B cell (primary cell): Measurements from ENCODE around the gene ERAP2. TPM values are rescaled to one million over a fixed set of nuclear protein-coding genes. Genes with fewer than 3 reads are reported as not detected.

Experiments
- ATAC-seq: fragments of 200-7000 bp; cut with Tn5 transposase; one replicate; pipeline ENCODE4 v1.10.0; 2021; ENCODE audit warnings: low read depth, mild to moderate bottlenecking, moderate number of reproducible peaks, moderate library complexity
- CTCF ChIA-PET: fragments of 350-600 bp; sonication (Branson Sonifier 250); formaldehyde crosslinking; loops from one replicate; lab custom pipeline; 2021; ENCODE audit warnings: antibody characterized with exemption, inconsistent platforms; lab: Charles Lee
- POLR2A ChIA-PET: fragments of 350-600 bp; sonication (Branson Sonifier 250); formaldehyde crosslinking; loops from one replicate; lab custom pipeline; 2021; ENCODE audit warnings: antibody characterized with exemption; lab: Charles Lee
- DNase-seq: peaks from one replicate; pipeline ENCODE4 v3.0.0; 2013
- H2AFZ ChIP-seq: 2 replicates; pipeline ENCODE4 v1.6.1; 2012; ENCODE audit warnings: mild to moderate bottlenecking, low read depth, low read length; ENCODE audit not compliant: insufficient read depth, poor library complexity, severe bottlenecking
- H3K27ac ChIP-seq, 2 donors: 1 replicate in 1 of 2; 2 replicates in 1 of 2; pipeline ENCODE4 v1.5.1; 2012 to 2013; ENCODE audit warnings: low read length in 2 of 2, mild to moderate bottlenecking in 2 of 2, moderate library complexity in 1 of 2
- H3K27me3 ChIP-seq, 4 experiments: fragments of 200-600 bp in 1 of 4; sonication (generic) in 1 of 4; replicated peaks in 1 of 4; 1 replicate in 2 of 4; 2 replicates in 2 of 4; pipeline versions ENCODE4 v1.6.1 to v1.7.0; 2013 to 2016; ENCODE audit warnings: low read length in 3 of 4, mild to moderate bottlenecking in 2 of 4, mixed read lengths in 1 of 4, moderate library complexity in 1 of 4; ENCODE audit not compliant: insufficient read depth in 4 of 4, control insufficient read depth in 3 of 4; ENCODE audit errors: control extremely low read depth in 1 of 4
- H3K36me3 ChIP-seq, 2 experiments: replicated peaks in 1 of 2; 1 replicate in 1 of 2; 2 replicates in 1 of 2; pipeline versions ENCODE4 v1.6.1 to v1.7.1; 2013; ENCODE audit warnings: low read length in 1 of 2; ENCODE audit not compliant: insufficient read depth in 2 of 2, control insufficient read depth in 1 of 2; ENCODE audit errors: control extremely low read depth in 1 of 2, extremely low read depth in 1 of 2
- H3K4me1 ChIP-seq, 2 donors: fragments of 200-600 bp in 1 of 2; sonication (generic) in 1 of 2; 1 replicate in 1 of 2; 2 replicates in 1 of 2; pipeline versions ENCODE4 v1.5.1 to v1.6.1; 2013 to 2017; ENCODE audit warnings: low read length in 2 of 2; ENCODE audit not compliant: control insufficient read depth in 2 of 2, insufficient read depth in 2 of 2
- H3K4me2 ChIP-seq: replicated peaks from 2 replicates; pipeline ENCODE3; 2012; ENCODE audit warnings: mild to moderate bottlenecking, low read depth, low read length; ENCODE audit not compliant: poor library complexity, severe bottlenecking
- H3K4me3 ChIP-seq, 5 experiments: fragments of 200-600 bp in 1 of 5; sonication (generic) in 1 of 5; 1 replicate in 3 of 5; 2 replicates in 2 of 5; pipeline versions ENCODE4 v1.5.1 to v1.7.0; 2011 to 2016; ENCODE audit warnings: low read length in 4 of 5, mild to moderate bottlenecking in 4 of 5, low read depth in 2 of 5, control low read depth in 1 of 5, moderate library complexity in 1 of 5; ENCODE audit not compliant: insufficient read depth in 1 of 5; ENCODE audit errors: control extremely low read depth in 1 of 5, extremely low read depth in 1 of 5
- H3K79me2 ChIP-seq: fragments of 200-600 bp; sonication (generic); one replicate; pipeline ENCODE4 v1.6.0; 2016; ENCODE audit warnings: low read length; ENCODE audit not compliant: control insufficient read depth, insufficient read depth
- H3K9ac ChIP-seq: fragments of 200-600 bp; sonication (generic); 2 replicates; pipeline ENCODE4 v1.6.1; 2017; ENCODE audit warnings: mild to moderate bottlenecking, low read length, moderate library complexity
- H3K9me3 ChIP-seq, 3 donors: one replicate each; pipeline versions ENCODE4 v1.6.1 to v1.7.1; 2013; ENCODE audit warnings: low read length in 2 of 3; ENCODE audit not compliant: control insufficient read depth in 2 of 3, insufficient read depth in 1 of 3; ENCODE audit errors: control extremely low read depth in 1 of 3
- H4K20me1 ChIP-seq: 2 replicates; pipeline ENCODE4 v1.6.0; 2012; ENCODE audit warnings: mild to moderate bottlenecking, low read length; ENCODE audit not compliant: insufficient read depth, control insufficient read depth, poor library complexity, severe bottlenecking
- H3K27ac Mint-ChIP-seq: one replicate; pipeline ENCODE4 v1.8.0; 2021; ENCODE audit warnings: mixed read lengths
- H3K27me3 Mint-ChIP-seq: one replicate; pipeline ENCODE4 v1.8.0; 2021; ENCODE audit warnings: mixed read lengths
- H3K4me1 Mint-ChIP-seq: one replicate; pipeline ENCODE4 v1.8.0; 2021; ENCODE audit warnings: mixed read lengths
- H3K4me3 Mint-ChIP-seq: one replicate; pipeline ENCODE4 v1.8.0; 2021; ENCODE audit warnings: mixed read lengths
- H3K9me3 Mint-ChIP-seq: one replicate; pipeline ENCODE4 v1.8.0; 2022; ENCODE audit warnings: mixed read lengths; ENCODE audit not compliant: insufficient read depth
- CTCF ChIP-seq: fragments of 200-600 bp; IDR thresholded peaks from one replicate; pipeline ENCODE4 v1.8.0; 2022; ENCODE audit warnings: antibody characterized with exemption, mild to moderate bottlenecking
- EZH2 ChIP-seq: IDR thresholded peaks from 2 replicates; pipeline ENCODE4 v1.6.1; 2012; ENCODE audit warnings: borderline replicate concordance, low read depth, mild to moderate bottlenecking, moderate library complexity, low read length; ENCODE audit not compliant: insufficient read depth, poor library complexity, severe bottlenecking
- WGBS: methylation state at CpG from one replicate; pipeline ENCODE4 v1.1.5; 2013; ENCODE audit warnings: missing lambda C conversion rate; ENCODE audit not compliant: insufficient coverage; 5-methylcytosine and 5-hydroxymethylcytosine counted together
- intact Hi-C: fragments of 100-400 bp; cut with micrococcal nuclease; formaldehyde crosslinking; loops from one replicate; pipeline ENCODE4 v1.10.0; 2022
- polyA plus RNA-seq: library from polyadenylated mRNA; depleted of rRNA; stranded (reverse); fragments of >200 nt; gene quantifications from 2 replicates; pipeline ENCODE4 v1.2.3, GENCODE V29; 2012
- total RNA-seq, 2 donors: library from RNA; stranded (reverse); fragments of 120-200 nt in 1 of 2; gene quantifications; 1 replicate in 1 of 2; 2 replicates in 1 of 2; pipeline versions ENCODE4 v1.2.3 to v1.2.4, GENCODE V29; 2013 to 2022

Gene ERAP2
- total and polyA plus RNA-seq, 2 donors (not counting 1 experiment from before 2014, with no cell fraction given): 18.5 to 74.2 TPM

- Histone ChIP-seq H3K27ac (peak overlapping the region; percentile 37 to 61), H3K9ac (peak overlapping the region; percentile 47), H3K4me1 (peaks cover 17 to 28% of the 10 kb centered on the region in 2 donors), H4K20me1 (no peaks in the 10 kb centered on the region), H2AFZ (peak overlapping the region; percentile 14), H3K4me3 (peak overlapping the region in 2 of 5 experiments; percentile 19 to 29), H3K4me2 (peak overlapping the region; percentile 46), H3K79me2 (peaks cover 4% of the 10 kb centered on the region), H3K9me3 (peaks cover 0 to 4% (median 0%) of the 10 kb centered on the region in 3 donors), H3K27me3 (no peaks in the 10 kb centered on the region), H3K36me3 (peaks cover 6 to 8% of the 10 kb centered on the region in 2 experiments)
- Mint-ChIP-seq H3K27ac (peak overlapping the region; percentile 76), H3K4me3 (peak overlapping the region; percentile 79), H3K27me3 (no peaks in the 10 kb centered on the region), H3K9me3 (no peaks in the 10 kb centered on the region), H3K4me1 (peaks cover 47% of the 10 kb centered on the region)
- ChIA-PET CTCF (interaction anchor here (0.8 to 1.6 kb wide), 4 partner anchors 11 to 54 kb away, joined by 3 to 8 read pairs (median 5); partner anchors contain the start of gene LNPEP), POLR2A (interaction anchor here (1.3 kb wide), 1 partner anchor 11 kb away, joined by 3 read pairs; no protein-coding TSS in a partner anchor)
- DNase-seq (peak; percentile 44), ATAC-seq (peak; percentile 36)
- TF ChIP-seq EZH2 (no peak), CTCF (no peak)
- intact Hi-C loops: loop anchor here (2.0 kb wide), 1 partner anchor 14 kb away; the partner anchor contains the start of gene LNPEP
- 100% methylated on average over 2 of the region's 12 CpGs for WGBS
These were observed 46.4 kb downstream of the ERAP2 start for GRCh38 chr5:96922499-96923244.
